ENCODE results near the gene PPP2R5C. TPM values are rescaled to one million over a fixed set of nuclear protein-coding genes. Genes with fewer than 3 reads are reported as not detected.

The PPP2R5C gene
- total and polyA plus RNA-seq, 2 of the 8 experiments (the other 6 are each of a cell fraction or from before 2014, with no cell fraction given) = 49.6 to 95.9 TPM

GRCh38 chr14:101966742-101967141 is 205.2 kb downstream of the PPP2R5C start:
- no peak for DNase-seq (ENCODE audit: low read depth in 1 of 2, low spot score in 2 of 2)
- H3K36me3 ChIP-seq (ENCODE audit: control insufficient read depth in 2 of 4, insufficient read depth in 4 of 4, low read length in 3 of 4) = peaks cover 0 to 4% (median 2%) of the 10 kb centered on the region in 4 experiments; a peak in 3 of 8 replicates
- H3K14ac ChIP-seq (ENCODE audit: insufficient read length) = no peak overlapping the region
- H3K56ac ChIP-seq (replicated peaks; ENCODE audit: insufficient read length, low read depth, low read length) = no peak overlapping the region
- no peak overlapping the region for H2BK20ac ChIP-seq (ENCODE audit: low read length)
- 88% methylated on average over 2 of the region's 2 CpGs; no CpG with 5 or more reads in 1 of the 2 experiments for WGBS, 2 experiments (ENCODE audit: extremely low coverage in 1 of 2, insufficient coverage in 1 of 2, insufficient read length in 1 of 2, insufficient replicate concordance in 2 of 2, low coverage in 1 of 2, low lambda C conversion rate in 2 of 2, missing lambda C conversion rate in 1 of 2)
- H3K27me3 ChIP-seq (replicated peaks in 1 of 4; ENCODE audit: control insufficient read depth in 3 of 4, extremely low read depth in 1 of 4, insufficient read depth in 3 of 4, low read length in 3 of 4) = peaks cover 3 to 20% (median 9%) of the 10 kb centered on the region in 4 experiments; a peak in 6 of 7 replicates
- peaks cover 0 to 1% (median 0%) of the 10 kb centered on the region in 4 experiments; a peak in 1 of 7 replicates for H3K4me1 ChIP-seq (replicated peaks in 1 of 4; ENCODE audit: control insufficient read depth in 3 of 4, insufficient read depth in 4 of 4, low read length in 3 of 4)
- POLR2A ChIA-PET (ENCODE audit: partially characterized antibody) = no interaction called here
- no peak overlapping the region for H3K23ac ChIP-seq (ENCODE audit: insufficient read length)
- no peak overlapping the region for H4K91ac ChIP-seq (replicated peaks; ENCODE audit: insufficient read length, low read length)
- H3K9ac ChIP-seq (replicated peaks in 1 of 4; ENCODE audit: extremely low read depth in 1 of 4, low read depth in 3 of 4, low read length in 3 of 4) = no peak overlapping the region
- peak overlapping the region in 1 of 4 experiments; percentile 100; a peak in 2 of 8 replicates for H3K4me3 ChIP-seq (ENCODE audit: extremely low read depth in 1 of 4, insufficient read depth in 2 of 4, low read depth in 3 of 4, low read length in 4 of 4)
- H3K18ac ChIP-seq (ENCODE audit: extremely low read depth, low read length) = no peak overlapping the region
- H3K79me1 ChIP-seq (ENCODE audit: low read depth, low read length) = peaks cover 5% of the 10 kb centered on the region; the same call in 1 of the 2 replicates
- no peak overlapping the region for H3K4ac ChIP-seq (replicated peaks; ENCODE audit: insufficient read length, low read depth, low read length)
- H2BK120ac ChIP-seq (replicated peaks; ENCODE audit: low read depth, low read length) = no peak overlapping the region
- H2BK5ac ChIP-seq (ENCODE audit: low read depth, low read length) = no peak overlapping the region
- H4K8ac ChIP-seq (ENCODE audit: extremely low read depth, insufficient read depth, low read length) = no peak overlapping the region
- TF ChIP-seq SUZ12 (IDR thresholded peaks at IDR 0.05; ENCODE audit: low read length) (no peak), TAF1 (IDR thresholded peaks at IDR 0.05; ENCODE audit: low read depth, low read length) (no peak), RAD21 (IDR thresholded peaks at IDR 0.05 in 1 of 2, conservative IDR thresholded peaks at IDR 0.05 in 1 of 2; ENCODE audit: low read depth in 2 of 2, low read length in 2 of 2) (no peak), KDM4A (IDR thresholded peaks at IDR 0.05; ENCODE audit: low read depth, low read length, severe bottlenecking) (no peak)
- no peak overlapping the region for H2AFZ ChIP-seq (ENCODE audit: low read length)
- CTCF ChIA-PET (ENCODE audit: partially characterized antibody) = interaction anchor here (0.6 to 1.3 kb wide), 2 partner anchors 17 to 158 kb away, joined by 3 to 4 read pairs; no protein-coding TSS in a partner anchor
- peaks cover 33 to 66% of the 10 kb centered on the region in 2 experiments for H3K79me2 ChIP-seq (ENCODE audit: control insufficient read depth in 1 of 2, insufficient read depth in 2 of 2, low read length in 2 of 2)
- H4K5ac ChIP-seq (ENCODE audit: insufficient read length, low read depth, low read length) = no peak overlapping the region
- H3K4me2 ChIP-seq (ENCODE audit: insufficient read depth in 1 of 2, low read depth in 2 of 2, low read length in 2 of 2) = no peak overlapping the region; a peak in 1 of 4 replicates
- no peak overlapping the region for H2BK15ac ChIP-seq (ENCODE audit: low read length)
- no peak overlapping the region for H2BK12ac ChIP-seq (ENCODE audit: low read depth, low read length)
- peaks cover 6% of the 10 kb centered on the region for H3K23me2 ChIP-seq (ENCODE audit: low read depth, low read length)
- no peaks in the 10 kb centered on the region for H3K9me3 ChIP-seq (ENCODE audit: insufficient read depth in 2 of 2, low read depth in 1 of 2, low read length in 1 of 2)
- H2AK5ac ChIP-seq (ENCODE audit: low read depth, low read length) = no peak overlapping the region
- no peak overlapping the region for H3K27ac ChIP-seq (ENCODE audit: low read depth, low read length)
- H4K20me1 ChIP-seq (replicated peaks in 1 of 2; ENCODE audit: control insufficient read depth in 1 of 2, insufficient read depth in 2 of 2, low read length in 2 of 2) = peaks cover 2 to 8% of the 10 kb centered on the region in 2 experiments
- FAIRE-seq = no peak
